GM19023 (cell line): ENCODE data around the gene CBARP.
A peak's percentile ranks its signal among the peaks of the same experiment; 100 is the strongest.
"Not testable (repeated sequence)": the region's sequence is repeated elsewhere in the genome, so short reads cannot be mapped to it uniquely, and the experiment has no call there.

ENCODE experiments used
- ATAC-seq: cut with Tn5 transposase; IDR thresholded peaks from one replicate; pipeline ENCODE4 v1.9.1; 2021; ENCODE audit warnings: mild to moderate bottlenecking, moderate library complexity; ENCODE audit not compliant: unreplicated experiment

Gene CBARP

GRCh38 chr19:1216756-1217155 lies 21.0 kb downstream of the CBARP start:
- ATAC-seq: no peak

- ATAC-seq: no peak
These were observed 22.7 kb downstream of the CBARP start for GRCh38 chr19:1214862-1215731.

- ATAC-seq: no peak
These were observed 23.4 kb downstream of the CBARP start for GRCh38 chr19:1214299-1214861.

DNA sequence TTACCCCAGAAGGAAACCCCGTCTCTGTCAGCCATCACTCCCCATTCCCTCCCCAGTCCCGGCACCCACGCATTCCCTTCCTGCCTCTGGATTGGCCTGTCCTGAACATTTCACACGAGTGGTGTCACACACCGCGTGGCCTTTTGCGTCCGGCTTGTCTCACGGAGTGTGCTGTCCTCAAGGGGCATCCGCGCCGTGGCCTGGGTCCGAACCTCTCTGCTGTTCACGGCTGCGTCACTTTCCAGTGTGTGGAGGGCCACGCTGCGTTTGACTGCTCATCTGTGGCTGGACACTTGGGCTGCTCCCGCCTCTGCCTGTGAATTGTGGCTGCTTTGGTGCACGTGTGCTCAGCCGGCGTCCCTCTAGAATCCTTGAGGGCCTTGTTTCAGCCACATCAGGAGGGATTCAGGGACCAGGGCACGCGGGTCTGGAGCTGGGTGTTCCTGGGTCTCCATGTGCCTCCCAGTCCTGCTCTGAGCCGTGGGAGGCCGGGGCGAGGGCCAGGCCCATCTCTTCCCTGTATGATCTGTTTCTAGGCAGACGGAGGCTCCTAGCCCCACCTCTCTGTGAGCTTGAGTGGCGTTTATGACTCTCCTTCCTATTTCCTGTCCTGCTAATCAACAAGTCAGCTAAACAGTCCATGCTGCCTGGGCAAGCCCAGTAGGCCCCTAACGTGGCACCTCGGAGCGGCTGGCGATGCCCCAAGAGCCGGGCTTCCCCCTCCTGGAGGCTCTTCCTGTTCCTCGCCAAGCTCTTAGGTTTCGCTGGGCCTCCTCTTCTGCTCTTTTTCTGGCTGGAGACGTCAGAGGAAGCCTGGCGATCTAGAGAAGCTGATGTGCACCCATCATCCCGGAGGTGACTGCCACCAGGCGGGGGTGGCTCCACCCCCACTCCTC lies 24.2 kb downstream of the CBARP start:
- ATAC-seq: no peak

DNA sequence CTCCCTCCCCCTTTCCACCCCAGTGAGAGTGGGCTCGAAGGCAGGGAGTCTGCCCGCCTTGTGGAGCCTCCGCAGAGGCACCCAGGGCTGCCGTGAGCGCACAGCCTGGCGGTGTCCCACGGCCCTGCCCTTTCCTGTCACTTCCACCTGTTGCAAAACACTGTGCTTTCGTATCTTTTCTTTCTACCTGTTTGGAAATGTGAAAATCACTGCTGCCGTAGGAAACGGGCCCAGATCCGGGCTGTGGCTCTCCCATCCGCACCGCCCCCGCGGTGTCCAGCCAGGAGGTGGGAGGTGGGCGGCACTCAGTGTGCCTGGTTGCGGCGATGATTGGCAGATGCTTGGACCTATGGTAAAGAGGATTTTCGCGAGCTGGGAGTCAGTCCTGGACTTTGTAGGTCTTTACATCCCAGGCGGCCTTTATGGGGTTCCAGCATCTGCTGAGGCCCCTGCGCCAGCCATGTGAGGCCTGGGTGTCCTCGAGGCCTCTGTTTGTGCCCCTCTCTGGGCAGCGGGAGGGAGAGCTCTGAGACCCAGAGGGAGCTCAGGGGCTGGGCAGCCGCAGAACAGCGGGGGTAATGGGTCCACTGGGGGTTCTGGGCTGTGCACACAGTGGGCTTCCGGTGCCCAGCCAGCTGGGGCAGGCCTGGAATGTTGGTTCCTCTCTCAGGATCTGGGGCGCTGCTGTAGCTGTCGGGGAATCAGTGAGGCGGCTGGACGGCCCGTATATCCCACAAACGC lies 26.1 kb downstream of the CBARP start:
- no peak for ATAC-seq

GRCh38 chr19:1210227-1210538 lies 27.6 kb downstream of the CBARP start:
- no peak for ATAC-seq

DNA sequence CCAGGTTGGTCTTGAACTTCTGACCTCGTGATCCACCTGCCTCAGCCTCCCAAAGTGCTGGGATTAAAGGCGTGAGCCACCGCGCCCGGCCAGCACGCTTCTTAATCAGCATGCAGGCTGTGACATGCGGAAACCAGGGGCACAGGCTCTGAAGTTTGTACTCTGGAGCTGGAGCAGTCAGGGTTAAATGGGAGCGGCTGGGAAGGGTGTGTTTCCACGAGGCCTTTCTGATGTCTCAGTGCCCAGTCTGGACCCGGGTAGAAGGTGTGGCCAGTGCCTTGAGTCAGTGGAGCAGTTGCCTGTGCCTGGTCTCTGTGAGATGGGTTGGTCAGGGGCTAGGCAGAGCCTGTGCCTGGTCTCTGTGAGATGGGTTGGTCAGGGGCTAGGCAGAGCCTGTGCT lies 29.0 kb downstream of the CBARP start:
- not testable (repeated sequence) for ATAC-seq

- no peak for ATAC-seq
These were observed 30.8 kb downstream of the CBARP start for GRCh38 chr19:1206864-1207450.

- no peak for ATAC-seq
These were observed 31.5 kb downstream of the CBARP start for GRCh38 chr19:1206150-1206863.

- ATAC-seq: peak; percentile 93
These were observed 32.4 kb downstream of the CBARP start, which contains the start of gene STK11 for GRCh38 chr19:1205114-1206099. Gene STK11 (plus strand): TSS chr19:1205778. CDS start chr19:1206914, 1,136 bp downstream.

DNA sequence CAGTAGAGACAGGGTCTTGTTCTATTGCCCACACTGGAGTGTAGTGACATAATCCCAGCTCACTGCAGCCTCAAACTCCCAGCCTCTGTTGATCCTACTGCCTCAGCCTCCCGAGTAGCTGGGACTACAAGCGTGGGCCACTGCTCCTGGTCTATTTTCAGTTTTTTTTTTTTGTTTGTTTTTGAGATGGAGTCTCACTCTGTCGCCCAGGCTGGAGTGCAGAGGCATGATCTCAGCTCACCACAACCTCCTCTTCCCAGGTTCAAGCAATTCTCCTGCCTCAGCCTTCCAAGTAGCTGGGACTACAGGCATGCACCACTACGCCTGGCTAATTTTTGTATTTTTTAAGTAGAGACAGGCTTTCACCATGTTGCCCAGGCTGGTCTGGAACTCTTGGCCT lies 37.2 kb downstream of the CBARP start:
- not testable (repeated sequence) for ATAC-seq

- no peak for ATAC-seq
These were observed 38.3 kb downstream of the CBARP start for GRCh38 chr19:1199531-1199930.

DNA sequence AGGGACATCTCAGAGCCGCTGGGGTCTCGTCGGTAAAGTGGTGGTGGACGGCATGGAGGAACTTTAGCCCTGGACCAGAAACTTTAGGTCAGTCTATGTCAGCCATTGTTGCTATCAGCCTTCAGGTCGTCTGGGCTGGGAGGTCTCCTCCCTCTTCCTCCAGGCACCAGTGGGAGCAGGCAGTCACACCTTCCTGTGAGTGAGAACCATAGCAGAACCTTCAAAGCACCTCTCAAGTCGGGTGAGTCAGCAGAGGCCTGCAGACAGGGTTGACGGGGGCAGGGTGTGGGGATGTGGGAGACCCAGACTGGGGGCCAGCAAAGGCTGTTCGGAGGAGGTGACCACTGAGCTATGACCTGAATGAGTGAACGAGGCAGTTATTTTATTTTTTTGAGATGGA lies 48.4 kb downstream of the CBARP start:
- ATAC-seq: no peak

DNA sequence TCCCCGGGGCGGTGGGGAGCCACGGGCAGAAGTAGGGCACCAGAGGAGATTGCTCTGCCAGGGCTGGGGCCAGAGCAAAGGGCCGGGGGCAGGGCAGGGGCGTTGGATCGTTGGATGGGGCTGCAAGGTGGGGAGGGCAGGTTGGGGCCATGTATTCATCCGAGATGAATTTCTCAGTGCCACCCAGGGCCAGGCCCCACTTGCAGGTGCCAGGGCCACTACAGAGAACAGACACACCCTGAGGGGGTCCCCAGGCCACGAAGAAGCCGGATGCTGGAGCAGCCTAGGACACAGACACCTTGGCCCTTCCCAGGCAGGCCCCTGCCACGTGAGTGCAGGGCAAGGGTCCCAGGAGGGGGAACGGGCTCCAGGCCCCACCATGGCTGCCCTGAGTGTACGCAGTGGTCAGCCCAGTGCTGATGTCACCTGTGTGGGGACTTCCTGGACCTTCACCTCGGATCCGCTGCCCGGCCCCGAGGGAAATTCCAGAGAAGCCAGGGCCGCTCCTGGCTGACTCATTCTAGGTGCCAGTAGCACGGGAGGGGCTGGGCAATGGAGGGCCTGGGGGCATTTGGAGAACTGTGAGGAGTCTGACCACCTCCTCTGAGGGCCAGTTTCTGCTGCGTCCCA lies 54.1 kb downstream of the CBARP start:
- no peak for ATAC-seq

GRCh38 chr19:1182727-1183126 lies 55.1 kb downstream of the CBARP start:
- no peak for ATAC-seq

DNA sequence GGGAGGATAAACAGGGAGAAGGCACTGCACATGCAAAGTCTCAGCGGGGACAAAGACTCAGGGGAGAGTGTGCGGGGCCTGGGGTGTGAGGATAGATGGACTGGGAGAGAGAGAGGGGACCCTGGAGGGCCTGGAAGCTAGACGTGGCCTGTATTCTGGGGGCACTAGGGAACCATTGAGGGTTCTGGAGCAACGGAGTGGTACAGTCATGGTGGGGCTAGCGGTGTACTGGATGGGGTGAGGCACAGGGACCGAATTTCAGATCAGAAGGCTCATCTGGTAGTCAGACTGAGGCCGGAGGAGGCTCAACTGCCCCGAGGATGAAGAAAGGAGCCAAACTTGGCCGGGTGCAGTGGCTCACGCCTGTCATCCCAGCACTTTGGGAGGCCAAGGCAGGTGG lies 55.7 kb downstream of the CBARP start:
- ATAC-seq: no peak

DNA sequence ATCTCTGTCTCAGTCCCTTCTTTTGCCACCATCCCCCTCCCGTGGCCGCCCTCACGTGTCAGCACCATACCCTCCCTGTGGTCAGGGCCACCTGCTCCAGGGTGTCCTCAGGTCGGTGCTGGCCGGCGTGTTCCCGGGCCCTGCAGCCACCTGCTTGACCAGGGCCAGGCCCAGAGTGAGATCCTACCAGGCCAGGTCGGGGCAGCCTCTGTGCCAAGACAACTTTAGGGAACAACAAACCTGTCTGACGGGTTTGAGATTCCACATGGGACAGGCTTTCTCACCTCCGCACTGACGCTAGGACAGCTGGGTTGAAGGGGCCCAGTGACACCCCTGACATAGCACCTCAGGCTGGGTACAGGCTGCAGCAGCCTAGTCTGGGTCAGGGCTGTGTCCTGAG lies 56.2 kb downstream of the CBARP start:
- no peak for ATAC-seq
